Neuron (in vitro differentiated cells): ENCODE measurements around the gene SPACDR.
"Not testable (repeated sequence)": the region's sequence is repeated elsewhere in the genome, so short reads cannot be mapped to it uniquely, and the experiment has no call there.

Source experiments
- H2AFZ ChIP-seq: one replicate; pipeline ENCODE4 v1.6.1; 2013; ENCODE audit warnings: low read depth, mild to moderate bottlenecking, inconsistent platforms, low read length, moderate library complexity
- H3K27me3 ChIP-seq: one replicate; pipeline ENCODE4 v1.6.1; 2013; ENCODE audit warnings: low read length; ENCODE audit not compliant: insufficient read depth
- H3K36me3 ChIP-seq: one replicate; pipeline ENCODE4 v1.6.1; 2013; ENCODE audit warnings: low read length; ENCODE audit not compliant: insufficient read depth
- H3K4me1 ChIP-seq: one replicate; pipeline ENCODE4 v1.6.1; 2013; ENCODE audit warnings: low read length; ENCODE audit not compliant: insufficient read depth
- H3K4me3 ChIP-seq: 2 replicates; pipeline ENCODE4 v1.5.1; 2013; ENCODE audit warnings: mild to moderate bottlenecking, low read length, moderate library complexity
- H3K9me3 ChIP-seq: one replicate; pipeline ENCODE4 v1.6.1; 2013; ENCODE audit warnings: low read length

SPACDR gene

DNA sequence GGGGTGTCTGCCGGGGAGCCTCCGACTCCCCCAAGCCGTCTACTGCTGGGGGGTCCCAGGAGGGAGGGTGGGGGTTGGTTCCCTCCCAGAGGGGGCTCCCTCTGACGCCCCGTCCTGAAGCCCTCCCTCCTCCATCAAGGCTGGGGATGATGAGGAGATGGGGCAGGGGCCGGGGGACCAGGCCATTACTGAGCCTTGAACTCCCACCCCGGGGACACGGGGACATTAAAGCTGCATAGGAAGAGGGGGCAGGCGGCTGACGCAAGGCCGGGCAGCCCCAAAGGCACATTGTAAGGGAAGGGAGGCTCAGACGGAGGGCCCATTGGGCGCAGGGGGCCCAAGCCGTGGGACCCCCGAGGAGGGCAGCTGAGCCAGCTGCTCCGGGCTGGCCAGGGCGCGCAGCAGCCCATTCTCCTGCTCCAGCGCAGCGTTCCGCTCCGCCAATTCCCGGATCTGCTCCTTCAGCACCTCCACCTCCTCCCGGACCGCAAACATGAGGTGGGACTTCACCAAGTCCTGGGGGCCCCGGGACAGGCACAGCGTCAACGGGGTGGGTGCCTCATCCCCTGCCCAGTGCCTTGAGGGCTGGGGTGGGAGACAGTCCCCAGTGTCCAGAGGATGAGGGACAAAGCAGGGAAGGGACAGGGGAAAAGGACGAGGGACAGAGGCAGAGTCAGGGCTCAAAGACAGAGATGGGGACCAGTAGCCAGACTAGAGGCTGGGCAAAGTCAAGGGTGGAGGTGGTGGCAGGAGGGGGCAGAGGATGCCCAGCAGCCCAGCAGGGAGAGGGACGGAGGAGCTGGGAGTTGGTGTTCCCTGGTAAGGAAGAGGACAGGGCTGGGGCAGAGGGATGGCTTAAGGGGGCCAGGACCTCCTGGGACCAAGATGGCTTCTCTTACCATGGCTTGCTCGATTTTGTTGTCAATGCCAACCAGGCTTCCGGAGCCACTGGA is 2.9 kb upstream of the SPACDR start:
- Histone ChIP-seq H3K9me3 (no peaks in the 10 kb centered on the region), H3K27me3 (no peaks in the 10 kb centered on the region), H3K4me1 (no peaks in the 10 kb centered on the region), H3K36me3 (peaks cover 5% of the 10 kb centered on the region), H2AFZ (no peak overlapping the region), H3K4me3 (no peak overlapping the region)

DNA sequence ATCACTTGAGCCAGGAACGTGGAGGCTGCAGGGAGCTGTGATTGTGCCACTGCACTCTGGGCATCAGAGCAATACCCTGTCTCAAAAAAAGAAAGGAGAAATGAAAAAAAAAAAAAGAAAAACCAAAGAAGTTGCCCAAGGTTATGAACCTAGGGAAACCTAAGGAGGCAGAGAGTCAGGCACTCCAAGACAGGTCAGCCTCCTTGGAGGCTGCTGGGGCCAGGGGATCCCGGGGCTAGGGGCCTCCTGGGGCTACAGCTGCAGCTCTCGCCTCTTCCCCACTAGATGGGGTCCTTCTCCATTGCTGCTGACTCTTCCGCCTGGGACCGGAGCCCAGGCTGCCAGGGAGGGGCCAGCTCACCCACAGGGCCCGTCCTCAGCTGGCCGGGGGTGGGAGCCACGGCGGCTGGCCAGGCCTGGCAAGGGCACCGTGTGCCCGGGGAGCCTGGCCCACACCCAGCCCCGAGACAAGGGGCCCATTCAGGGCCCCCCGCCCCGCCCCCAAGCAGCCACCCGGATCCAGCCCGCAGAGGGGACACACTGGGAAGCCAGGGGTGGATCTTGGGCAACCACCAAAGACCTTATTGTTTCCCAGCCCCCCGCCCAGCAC is 1.7 kb upstream of the SPACDR start:
- Histone ChIP-seq H2AFZ (no peak overlapping the region), H3K36me3 (peaks cover 2% of the 10 kb centered on the region), H3K27me3 (no peaks in the 10 kb centered on the region), H3K9me3 (no peaks in the 10 kb centered on the region), H3K4me1 (no peaks in the 10 kb centered on the region), H3K4me3 (no peak overlapping the region)

DNA sequence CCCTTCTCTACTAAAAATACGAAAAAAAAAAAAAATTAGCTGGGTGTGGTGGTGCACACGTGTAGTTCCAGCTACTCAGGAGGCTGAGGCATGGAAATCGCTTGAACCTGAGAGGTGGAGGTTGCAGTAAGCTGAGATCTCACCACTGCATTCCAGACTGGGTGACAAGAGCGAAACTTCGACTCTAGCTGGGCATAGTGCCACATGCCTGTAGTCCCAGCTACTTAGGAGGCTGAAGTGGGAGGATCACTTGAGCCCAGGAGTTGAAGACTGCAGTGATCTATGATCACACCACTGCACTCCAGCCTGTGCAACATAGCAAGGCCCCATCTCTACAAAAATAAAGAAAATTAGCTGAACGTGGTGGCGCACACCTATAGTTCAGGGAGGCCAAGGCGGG is 1.2 kb upstream of the SPACDR start:
- H3K4me3 ChIP-seq, result no peak overlapping the region
- no peaks in the 10 kb centered on the region for H3K4me1 ChIP-seq
- H3K27me3 ChIP-seq, result no peaks in the 10 kb centered on the region
- peaks cover 4% of the 10 kb centered on the region for H3K36me3 ChIP-seq
- no peaks in the 10 kb centered on the region for H3K9me3 ChIP-seq
- no peak overlapping the region for H2AFZ ChIP-seq

DNA sequence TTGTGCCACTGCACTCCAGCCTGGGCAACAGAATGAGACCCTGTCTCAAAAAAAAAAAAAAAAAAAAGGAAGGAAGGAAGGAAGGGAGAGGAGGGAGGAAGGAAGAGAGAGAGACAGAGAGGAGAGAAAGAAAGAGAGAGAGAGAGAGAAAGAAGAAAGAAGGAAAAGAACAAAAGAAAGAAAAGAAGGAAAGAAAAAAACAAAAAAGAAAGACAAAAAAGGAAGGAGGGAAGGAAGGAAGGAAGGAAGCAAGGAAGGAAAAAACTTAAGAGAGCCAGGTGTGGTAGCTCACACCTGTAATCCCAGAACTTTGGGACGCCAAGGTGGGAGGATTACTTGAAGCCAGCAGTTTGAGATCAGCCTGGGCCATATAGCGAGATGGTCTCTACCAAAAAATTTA is 731 bp upstream of the SPACDR start:
- H3K9me3 ChIP-seq, result no peaks in the 10 kb centered on the region
- no peaks in the 10 kb centered on the region for H3K27me3 ChIP-seq
- peaks cover 4% of the 10 kb centered on the region for H3K36me3 ChIP-seq
- H3K4me3 ChIP-seq, result no peak overlapping the region
- no peaks in the 10 kb centered on the region for H3K4me1 ChIP-seq
- H2AFZ ChIP-seq, result no peak overlapping the region

DNA sequence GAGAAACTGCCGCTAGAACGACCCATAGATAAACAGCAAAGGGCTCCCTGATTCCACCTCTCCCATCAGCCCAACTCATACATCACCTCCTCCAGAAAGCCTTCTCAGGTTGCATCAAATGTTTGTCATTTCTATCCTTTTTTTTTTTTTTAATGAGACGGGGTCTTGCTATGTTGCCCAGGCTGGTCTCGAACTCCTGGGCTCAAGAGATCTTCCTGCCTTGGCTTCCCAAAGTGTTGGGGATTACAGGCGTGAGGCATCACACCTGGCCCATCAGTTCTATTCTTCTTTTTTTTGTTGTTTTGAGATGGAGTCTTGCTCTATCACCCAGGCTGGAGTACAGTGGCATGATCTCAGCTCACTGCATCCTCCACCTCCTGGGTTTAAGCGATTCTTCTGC is 7.0 kb downstream of the SPACDR start:
- no peak overlapping the region for H2AFZ ChIP-seq
- H3K36me3 ChIP-seq, result peaks cover 2% of the 10 kb centered on the region
- H3K27me3 ChIP-seq, result no peaks in the 10 kb centered on the region
- H3K9me3 ChIP-seq, result no peaks in the 10 kb centered on the region
- H3K4me1 ChIP-seq, result no peaks in the 10 kb centered on the region
- H3K4me3 ChIP-seq, result no peak overlapping the region

DNA sequence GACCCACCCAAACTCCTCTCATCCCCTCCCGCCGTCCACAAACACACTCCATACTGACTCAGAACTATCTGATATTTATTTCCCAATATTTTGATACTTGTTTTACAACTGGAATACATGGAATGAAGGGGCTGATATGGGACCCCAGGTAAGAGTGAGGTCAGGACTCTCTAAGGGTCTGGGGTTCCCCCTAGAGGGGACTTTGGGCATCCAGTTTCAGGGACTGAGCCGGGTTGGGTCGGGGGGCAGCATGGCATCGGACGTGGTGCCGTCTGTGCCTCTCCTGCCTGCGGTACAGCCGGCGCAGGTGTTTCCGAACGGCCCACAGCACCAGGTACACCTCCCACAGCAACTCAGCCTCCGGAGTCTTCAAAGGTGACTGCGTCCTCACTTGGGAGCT is 7.5 kb downstream of the SPACDR start:
- Histone ChIP-seq H3K4me1 (no peaks in the 10 kb centered on the region), H2AFZ (no peak overlapping the region), H3K9me3 (no peaks in the 10 kb centered on the region), H3K4me3 (no peak overlapping the region), H3K27me3 (no peaks in the 10 kb centered on the region), H3K36me3 (peaks cover 2% of the 10 kb centered on the region)

DNA sequence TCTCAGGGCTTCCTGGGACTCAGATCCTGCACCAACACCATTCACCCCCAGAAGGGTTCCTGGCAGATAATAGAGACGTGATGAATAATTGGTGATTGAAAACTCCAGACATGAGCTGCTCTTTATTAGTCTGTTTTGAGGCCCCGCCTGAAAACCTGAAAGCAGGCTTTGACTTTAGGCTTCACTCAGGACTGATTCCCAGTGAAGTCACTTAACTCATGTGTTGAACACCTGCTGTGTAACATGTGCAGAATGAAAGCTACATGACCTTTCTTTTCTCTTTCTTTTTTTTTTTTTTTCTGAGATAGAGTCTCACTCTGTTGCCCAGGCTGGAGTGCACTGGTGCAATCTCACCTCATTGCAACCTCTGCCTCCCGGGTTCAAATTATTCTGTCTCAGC is 8.9 kb downstream of the SPACDR start:
- H3K36me3 ChIP-seq, result no peaks in the 10 kb centered on the region

DNA sequence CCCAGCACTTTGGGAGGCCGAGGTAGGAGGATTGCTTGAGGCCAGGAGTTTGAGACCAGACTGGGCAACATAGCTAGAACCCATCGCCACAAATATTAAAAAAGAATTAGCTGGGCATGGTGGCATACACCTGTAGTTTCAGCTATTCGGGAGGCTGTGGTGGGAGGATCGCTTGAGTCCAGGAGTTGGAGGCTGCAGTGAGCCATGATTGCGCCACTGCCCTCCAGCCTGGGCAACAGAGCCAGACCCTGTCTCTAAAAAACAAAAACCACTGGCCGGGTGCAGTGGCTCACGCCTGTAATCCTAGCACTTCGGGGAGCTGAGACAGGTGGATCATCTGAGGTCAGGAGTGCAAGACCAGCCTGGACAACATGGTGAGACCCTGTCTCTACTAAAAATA is 10.2 kb downstream of the SPACDR start:
- H3K9me3 ChIP-seq, H3K36me3 ChIP-seq, H3K4me3 ChIP-seq, H3K4me1 ChIP-seq, H2AFZ ChIP-seq, H3K27me3 ChIP-seq: not testable (repeated sequence)

More for the DNA sequence above, 8.9 kb downstream of the SPACDR start:
- Histone ChIP-seq H3K27me3 (no peaks in the 10 kb centered on the region), H2AFZ (no peak overlapping the region), H3K9me3 (no peaks in the 10 kb centered on the region), H3K4me1 (no peaks in the 10 kb centered on the region), H3K4me3 (no peak overlapping the region)

DNA sequence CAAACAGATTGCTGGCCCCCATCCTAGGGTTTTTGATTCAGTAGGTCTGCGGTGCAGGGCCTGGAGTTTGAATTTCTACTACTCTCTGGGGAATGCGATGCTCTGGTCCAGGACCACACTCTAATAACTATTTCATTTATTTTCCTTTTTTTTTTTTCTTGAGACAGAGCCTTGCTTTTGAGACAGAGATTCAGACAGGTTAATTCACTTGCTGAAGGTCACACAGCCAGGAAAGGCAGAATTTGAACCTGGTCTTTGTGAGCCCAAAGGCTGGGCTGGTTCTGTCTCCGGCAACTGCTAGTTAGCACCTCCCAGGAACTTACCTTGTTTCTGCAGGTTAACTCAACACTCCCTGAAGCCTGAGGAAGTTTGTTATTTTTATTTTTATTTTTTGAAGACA is 11.5 kb downstream of the SPACDR start:
- Histone ChIP-seq H2AFZ (no peak overlapping the region), H3K4me3 (no peak overlapping the region), H3K9me3 (no peaks in the 10 kb centered on the region), H3K36me3 (no peaks in the 10 kb centered on the region), H3K4me1 (no peaks in the 10 kb centered on the region), H3K27me3 (no peaks in the 10 kb centered on the region)

DNA sequence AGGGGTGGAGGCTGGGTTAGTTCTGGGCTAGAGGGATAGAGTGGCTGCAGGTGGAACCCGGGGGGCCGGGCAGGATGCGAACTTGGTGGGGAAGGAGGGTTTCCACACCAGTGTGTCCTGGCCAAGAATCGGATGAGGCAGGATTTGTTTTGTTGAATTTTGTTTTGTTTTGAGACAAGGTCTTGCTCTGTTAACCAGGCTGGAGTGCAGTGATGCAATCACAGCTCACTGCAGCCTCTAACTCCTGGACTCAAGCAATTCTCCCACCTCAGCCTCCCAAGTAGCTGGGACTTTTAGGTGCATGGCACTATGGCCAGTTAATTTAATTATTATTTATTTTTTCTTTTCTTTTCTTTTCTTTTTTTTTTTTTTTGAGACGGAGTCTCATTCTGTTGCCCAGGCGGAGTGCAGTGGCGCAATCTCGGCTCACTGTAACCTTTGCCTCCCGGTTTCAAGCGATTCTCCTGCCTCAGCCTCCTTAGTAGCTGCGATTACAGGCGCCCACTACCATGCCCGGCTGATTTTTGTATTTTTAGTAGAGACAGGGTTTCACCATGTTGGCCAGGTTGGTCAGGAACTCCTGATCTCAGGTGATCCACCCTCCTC is 14.8 kb downstream of the SPACDR start:
- no peaks in the 10 kb centered on the region for H3K36me3 ChIP-seq
- H3K9me3 ChIP-seq, result no peaks in the 10 kb centered on the region
- no peak overlapping the region for H2AFZ ChIP-seq
- no peak overlapping the region for H3K4me3 ChIP-seq
- H3K4me1 ChIP-seq, result peaks cover 15% of the 10 kb centered on the region
- no peaks in the 10 kb centered on the region for H3K27me3 ChIP-seq

DNA sequence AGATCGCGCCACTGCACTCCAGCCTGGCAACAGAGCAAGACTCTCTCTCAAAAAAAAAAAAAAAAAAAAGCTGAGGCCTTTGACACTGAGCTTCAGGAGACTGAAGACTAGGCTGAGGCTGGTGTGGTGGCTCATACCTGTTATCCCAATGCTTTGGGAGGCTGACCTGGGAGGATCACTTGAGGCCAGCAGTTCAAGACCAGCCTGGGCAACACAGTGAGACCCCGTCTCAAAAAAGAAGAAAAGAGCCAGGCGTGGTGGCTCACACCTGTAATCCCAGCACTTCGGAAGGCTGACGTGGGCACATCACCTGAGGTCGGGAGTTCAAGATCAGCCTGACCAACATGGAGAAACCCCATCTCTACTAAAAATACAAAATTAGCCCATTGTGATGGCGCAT is 16.7 kb downstream of the SPACDR start:
- not testable (repeated sequence) for H2AFZ ChIP-seq, H3K4me3 ChIP-seq, H3K27me3 ChIP-seq, H3K36me3 ChIP-seq, H3K9me3 ChIP-seq
- H3K4me1 ChIP-seq, result peaks cover 18% of the 10 kb centered on the region

DNA sequence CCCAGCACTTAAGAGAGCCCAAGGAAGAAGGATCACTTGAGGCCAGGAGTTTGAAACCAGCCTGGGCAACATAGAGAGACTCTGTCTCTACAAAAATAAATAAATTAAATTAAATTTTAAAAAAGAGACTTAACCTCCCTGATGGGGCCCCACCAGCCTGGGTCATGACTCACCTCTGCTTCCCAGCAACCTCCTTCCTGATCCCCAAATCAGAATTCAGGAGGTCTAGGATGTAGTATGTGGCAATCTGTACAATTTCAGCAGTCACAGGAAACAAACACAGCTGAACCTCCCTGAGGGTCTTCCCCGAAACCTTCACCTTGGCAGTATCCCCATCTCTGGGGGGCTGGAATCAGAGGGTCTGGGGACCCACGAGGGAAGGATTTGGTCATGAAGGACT is 18.0 kb downstream of the SPACDR start:
- Histone ChIP-seq H3K9me3 (no peaks in the 10 kb centered on the region), H3K27me3 (no peaks in the 10 kb centered on the region), H3K4me3 (no peak overlapping the region), H3K4me1 (peaks cover 18% of the 10 kb centered on the region), H2AFZ (no peak overlapping the region), H3K36me3 (no peaks in the 10 kb centered on the region)
